WTC11 (cell line): ENCODE measurements around the gene TSPAN32. TPM values are rescaled to one million over a fixed set of nuclear protein-coding genes. Genes with fewer than 3 reads are reported as not detected.

Experiments used
- ATAC-seq: fragments of 200-7000 bp; cut with Tn5 transposase; 2 replicates; pipeline ENCODE4 v1.10.0; 2021; ENCODE audit warnings: mild to moderate bottlenecking, moderate library complexity
- CTCF ChIA-PET: fragments of 300-600 bp; sonication (Branson Sonifier 250); formaldehyde crosslinking; loops from one replicate; lab custom pipeline; 2021; ENCODE audit warnings: antibody characterized with exemption; lab: Charles Lee
- POLR2A ChIA-PET: fragments of 350-600 bp; sonication (Branson Sonifier 250); formaldehyde crosslinking; loops from one replicate; lab custom pipeline; 2021; ENCODE audit warnings: antibody characterized with exemption; lab: Charles Lee
- DNase-seq: peaks from one replicate; pipeline ENCODE4 v3.0.0; 2021; ENCODE audit warnings: low spot score
- H3K27ac Mint-ChIP-seq: 2 replicates; pipeline ENCODE4 v1.8.0; 2021; ENCODE audit warnings: mixed read lengths
- H3K27me3 Mint-ChIP-seq: 2 replicates; pipeline ENCODE4 v1.8.0; 2021; ENCODE audit warnings: low read depth, mild to moderate bottlenecking, moderate library complexity, mixed read lengths
- H3K36me3 Mint-ChIP-seq: 2 replicates; pipeline ENCODE4 v1.8.0; 2021; ENCODE audit warnings: mixed read lengths
- H3K4me1 Mint-ChIP-seq: 2 replicates; pipeline ENCODE4 v1.8.0; 2022; ENCODE audit warnings: mixed read lengths
- H3K4me3 Mint-ChIP-seq: 2 replicates; pipeline ENCODE4 v1.8.0; 2021; ENCODE audit warnings: mild to moderate bottlenecking, moderate library complexity, mixed read lengths
- H3K9me3 Mint-ChIP-seq: 2 replicates; pipeline ENCODE4 v1.8.0; 2021; ENCODE audit warnings: mixed read lengths
- AFF4 ChIP-seq: sonication (generic); formaldehyde crosslinking; IDR thresholded peaks from 2 replicates; pipeline ENCODE4 v1.8.1; 2023; ENCODE audit warnings: mild to moderate bottlenecking, missing genetic modification reagents, borderline replicate concordance
- ATF1 ChIP-seq: sonication (generic); formaldehyde crosslinking; IDR thresholded peaks from 2 replicates; pipeline ENCODE4 v1.8.1; 2023; ENCODE audit warnings: mild to moderate bottlenecking, moderate library complexity, missing genetic modification reagents
- ATF3 ChIP-seq: sonication (generic); formaldehyde crosslinking; conservative IDR thresholded peaks from 2 replicates; pipeline ENCODE4 v1.8.1; 2022; ENCODE audit warnings: mild to moderate bottlenecking, missing genetic modification reagents
- ATF6 ChIP-seq: sonication (generic); formaldehyde crosslinking; IDR thresholded peaks from 2 replicates; pipeline ENCODE4 v1.8.1; 2023; ENCODE audit warnings: mild to moderate bottlenecking, missing genetic modification reagents
- CREM ChIP-seq: sonication (generic); formaldehyde crosslinking; IDR thresholded peaks from 2 replicates; pipeline ENCODE4 v1.8.1; 2022; ENCODE audit warnings: mild to moderate bottlenecking, missing genetic modification reagents, moderate library complexity
- E2F5 ChIP-seq: sonication (generic); formaldehyde crosslinking; IDR thresholded peaks from 2 replicates; pipeline ENCODE4 v1.8.1; 2022; ENCODE audit warnings: mild to moderate bottlenecking, moderate library complexity, missing genetic modification reagents
- ETV6 ChIP-seq: sonication (generic); formaldehyde crosslinking; IDR thresholded peaks from 2 replicates; pipeline ENCODE4 v1.8.1; 2022; ENCODE audit warnings: mild to moderate bottlenecking, missing genetic modification reagents
- FOXP4 ChIP-seq: sonication (generic); formaldehyde crosslinking; IDR thresholded peaks from 2 replicates; pipeline ENCODE4 v1.8.0; 2022; ENCODE audit warnings: mild to moderate bottlenecking, missing genetic modification reagents
- GRHL2 ChIP-seq: fragments of 250-450 bp; sonication (Bioruptor Pico); IDR thresholded peaks from 2 replicates; pipeline ENCODE4 v1.8.0; 2022; ENCODE audit warnings: mild to moderate bottlenecking, moderate library complexity; ENCODE audit not compliant: insufficient replicate concordance, severe bottlenecking
- HMGXB4 ChIP-seq: sonication (generic); formaldehyde crosslinking; IDR thresholded peaks from 2 replicates; pipeline ENCODE4 v1.8.1; 2023; ENCODE audit warnings: mild to moderate bottlenecking, moderate library complexity, missing genetic modification reagents
- IRF1 ChIP-seq: sonication (generic); formaldehyde crosslinking; IDR thresholded peaks from 2 replicates; pipeline ENCODE4 v1.8.0; 2023; ENCODE audit warnings: missing genetic modification reagents
- NFE2L1 ChIP-seq: sonication (generic); formaldehyde crosslinking; IDR thresholded peaks from 2 replicates; pipeline ENCODE4 v1.8.1; 2023; ENCODE audit warnings: missing genetic modification reagents
- RELA ChIP-seq: sonication (generic); formaldehyde crosslinking; IDR thresholded peaks from 2 replicates; pipeline ENCODE4 v1.8.1; 2022; ENCODE audit warnings: missing genetic modification reagents, mild to moderate bottlenecking, borderline replicate concordance
- TEAD1 ChIP-seq: sonication (generic); formaldehyde crosslinking; IDR thresholded peaks from 2 replicates; pipeline ENCODE4 v1.8.0; 2022; ENCODE audit warnings: mild to moderate bottlenecking, missing genetic modification reagents
- TEAD4 ChIP-seq: sonication (generic); formaldehyde crosslinking; IDR thresholded peaks from 2 replicates; pipeline ENCODE4 v1.8.0; 2022; ENCODE audit warnings: mild to moderate bottlenecking, missing genetic modification reagents
- TP53 ChIP-seq: sonication (generic); formaldehyde crosslinking; IDR thresholded peaks from 2 replicates; pipeline ENCODE4 v1.8.1; 2023; ENCODE audit warnings: mild to moderate bottlenecking, missing genetic modification reagents
- ZNF396 ChIP-seq: fragments of 250-450 bp; sonication (Bioruptor Pico); IDR thresholded peaks from 2 replicates; pipeline ENCODE4 v1.8.0; 2021; ENCODE audit warnings: mild to moderate bottlenecking, moderate library complexity, borderline replicate concordance
- ZNF423 ChIP-seq: fragments of 250-450 bp; sonication (Bioruptor Pico); IDR thresholded peaks from 2 replicates; pipeline ENCODE4 v2.1.2; 2022; ENCODE audit warnings: mild to moderate bottlenecking, moderate library complexity
- ZNF425 ChIP-seq: fragments of 250-450 bp; sonication (Bioruptor Pico); conservative IDR thresholded peaks from 2 replicates; pipeline ENCODE4 v1.9.0; 2021; ENCODE audit warnings: mild to moderate bottlenecking
- ZNF671 ChIP-seq: fragments of 250-450 bp; sonication (Bioruptor Pico); IDR thresholded peaks from 2 replicates; pipeline ENCODE4 v1.8.0; 2021; ENCODE audit warnings: mild to moderate bottlenecking
- total RNA-seq: library from RNA; stranded (reverse); gene quantifications from 3 replicates; pipeline ENCODE4 v1.2.3, GENCODE V29; 2021

TSPAN32 gene
- total RNA-seq, 1 experiment from 2014 or later = not detected

GRCh38 chr11:2272228-2272945 lies 29.4 kb upstream of the TSPAN32 start:
- TF ChIP-seq ATF6 (CRISPR knock-in tag) (no peak), ETV6 (CRISPR knock-in tag) (no peak), ZNF396 (no peak), NFE2L1 (CRISPR knock-in tag) (no peak), HMGXB4 (CRISPR knock-in tag) (no peak), AFF4 (no peak), RELA (CRISPR knock-in tag) (no peak), ATF1 (no peak), ATF3 (CRISPR knock-in tag) (no peak), TP53 (CRISPR knock-in tag) (no peak), FOXP4 (no peak)
- CTCF ChIA-PET = no interaction called here
- no peak for ATAC-seq
- Mint-ChIP-seq H3K4me1 (peaks cover 19% of the 10 kb centered on the region), H3K27ac (no peak overlapping the region), H3K9me3 (no peaks in the 10 kb centered on the region), H3K4me3 (no peak overlapping the region), H3K27me3 (peaks cover 79% of the 10 kb centered on the region), H3K36me3 (no peaks in the 10 kb centered on the region)
- POLR2A ChIA-PET = no interaction called here
- no peak for DNase-seq

- Mint-ChIP-seq H3K27ac (no peak overlapping the region), H3K36me3 (no peaks in the 10 kb centered on the region), H3K9me3 (no peaks in the 10 kb centered on the region), H3K4me1 (peaks cover 23% of the 10 kb centered on the region), H3K27me3 (peaks cover 77% of the 10 kb centered on the region), H3K4me3 (no peak overlapping the region)
- ATAC-seq = no peak
- DNase-seq = no peak
- CTCF ChIA-PET = no interaction called here
- POLR2A ChIA-PET = no interaction called here
- TF ChIP-seq E2F5 (CRISPR knock-in tag) (no peak), GRHL2 (CRISPR knock-in tag) (no peak), ETV6 (CRISPR knock-in tag) (no peak), ZNF423 (CRISPR knock-in tag) (no peak), ZNF425 (no peak), CREM (no peak), TEAD4 (CRISPR knock-in tag) (no peak), IRF1 (CRISPR knock-in tag) (no peak), NFE2L1 (CRISPR knock-in tag) (no peak), ZNF671 (CRISPR knock-in tag) (no peak), TEAD1 (CRISPR knock-in tag) (no peak)
Measured at GRCh38 chr11:2272946-2273280, 28.9 kb upstream of the TSPAN32 start.
